OCI-LY1 (cell line): ENCODE results near the gene ADAM22.

Experiments used
- EZH2 ChIP-seq: fragments of 200-600 bp; sonication (generic), shearing (Covaris generic); IDR thresholded peaks from 2 replicates; pipeline ENCODE4 v1.8.0; 2017; ENCODE audit warnings: borderline replicate concordance, mixed run types, mild to moderate bottlenecking, antibody characterized with exemption, low read length, moderate library complexity, mixed read lengths
- TF ChIP-seq, protein P1 (sequence below): fragments of 200-600 bp; sonication (generic), shearing (Covaris generic); IDR thresholded peaks from 2 replicates; pipeline ENCODE4 v1.5.1; 2017; ENCODE audit warnings: mild to moderate bottlenecking, antibody characterized with exemption, low read length, moderate library complexity, mixed read lengths

DNA sequence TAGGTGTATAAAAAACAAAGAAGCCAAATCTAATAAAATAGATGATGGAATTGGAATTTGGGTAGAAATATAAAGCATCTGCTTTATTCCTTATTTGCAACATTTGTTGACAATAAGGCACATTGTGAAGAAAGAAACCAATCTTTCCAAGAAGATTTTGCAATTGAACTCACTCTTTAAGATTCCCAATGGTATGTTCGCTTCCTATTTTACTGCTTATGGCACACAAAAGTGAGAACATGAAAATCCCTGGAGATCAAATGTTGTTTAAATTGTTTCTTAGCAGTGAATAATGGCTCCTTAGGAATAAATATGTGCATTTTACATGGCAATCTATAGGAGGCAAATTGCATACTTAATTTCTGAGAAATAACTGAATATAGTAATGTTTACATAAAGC lies 84.5 kb downstream of the ADAM22 start:
- TF ChIP-seq, protein P1, sequence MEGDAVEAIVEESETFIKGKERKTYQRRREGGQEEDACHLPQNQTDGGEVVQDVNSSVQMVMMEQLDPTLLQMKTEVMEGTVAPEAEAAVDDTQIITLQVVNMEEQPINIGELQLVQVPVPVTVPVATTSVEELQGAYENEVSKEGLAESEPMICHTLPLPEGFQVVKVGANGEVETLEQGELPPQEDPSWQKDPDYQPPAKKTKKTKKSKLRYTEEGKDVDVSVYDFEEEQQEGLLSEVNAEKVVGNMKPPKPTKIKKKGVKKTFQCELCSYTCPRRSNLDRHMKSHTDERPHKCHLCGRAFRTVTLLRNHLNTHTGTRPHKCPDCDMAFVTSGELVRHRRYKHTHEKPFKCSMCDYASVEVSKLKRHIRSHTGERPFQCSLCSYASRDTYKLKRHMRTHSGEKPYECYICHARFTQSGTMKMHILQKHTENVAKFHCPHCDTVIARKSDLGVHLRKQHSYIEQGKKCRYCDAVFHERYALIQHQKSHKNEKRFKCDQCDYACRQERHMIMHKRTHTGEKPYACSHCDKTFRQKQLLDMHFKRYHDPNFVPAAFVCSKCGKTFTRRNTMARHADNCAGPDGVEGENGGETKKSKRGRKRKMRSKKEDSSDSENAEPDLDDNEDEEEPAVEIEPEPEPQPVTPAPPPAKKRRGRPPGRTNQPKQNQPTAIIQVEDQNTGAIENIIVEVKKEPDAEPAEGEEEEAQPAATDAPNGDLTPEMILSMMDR: no peak
- TF ChIP-seq EZH2: no peak
